HepG2 (cell line): ENCODE results near the gene ARID3C. TPM values are rescaled to one million over a fixed set of nuclear protein-coding genes. Genes with fewer than 3 reads are reported as not detected.
A peak's percentile ranks its signal among the peaks of the same experiment; 100 is the strongest.

ENCODE experiments used
- ATAC-seq: fragments of 200-7000 bp; cut with Tn5 transposase; 3 replicates; pipeline ENCODE4 v1.9.1; 2020; ENCODE audit warnings: mild to moderate bottlenecking, moderate library complexity
- BruUV-seq: library from RNA; stranded (reverse); fragments of 400-500 nt; replicated peaks from 2 replicates; lab custom pipeline; 2021; lab: Mats Ljungman, UMichigan
- CTCF ChIA-PET: fragments of 300-600 bp; formaldehyde crosslinking; extraction: SDS; loops from one replicate; lab custom pipeline; 2021; ENCODE audit warnings: low total read pairs, inconsistent platforms, low intra/inter-chr PET ratio; lab: Yijun Ruan, JAX
- POLR2A ChIA-PET: fragments of 350-600 bp; sonication (Branson Sonifier 250); formaldehyde crosslinking; loops from one replicate; lab custom pipeline; 2020; ENCODE audit warnings: antibody characterized with exemption, inconsistent platforms; lab: Yijun Ruan, JAX
- DNase-seq: peaks from one replicate; pipeline ENCODE4 v3.0.0-alpha.2; 2015; ENCODE audit warnings: low spot score
- FAIRE-seq: peaks from 3 replicates; lab custom pipeline; 2011; peaks lifted over from hg19 to GRCh38; lab: Jason Lieb, UNC
- H2AFZ ChIP-seq: one replicate; pipeline ENCODE4 v1.6.1; 2011; ENCODE audit warnings: low read length, inconsistent platforms
- H3K27ac ChIP-seq: fragments of 300-600 bp; 3 replicates; pipeline ENCODE4 v1.8.0; 2011; ENCODE audit warnings: mixed run types, mild to moderate bottlenecking, mixed read lengths, low read length, inconsistent platforms; ENCODE audit not compliant: insufficient read depth; ENCODE audit errors: extremely low read length
- H3K27me3 ChIP-seq, 2 experiments: fragments of 200-600 bp in 1 of 2; 2 replicates in 1 of 2; 3 replicates in 1 of 2; pipeline versions ENCODE4 v1.6.0 to v1.8.0; 2011; ENCODE audit warnings: low read length in 2 of 2, mild to moderate bottlenecking in 2 of 2, moderate library complexity in 2 of 2, inconsistent platforms in 1 of 2; ENCODE audit not compliant: insufficient read depth in 2 of 2, control insufficient read depth in 1 of 2
- H3K36me3 ChIP-seq, 2 experiments: fragments of 200-600 bp in 1 of 2; replicated peaks in 1 of 2; 2 replicates in 1 of 2; 3 replicates in 1 of 2; pipeline versions ENCODE4 v1.5.1 to v1.8.0; 2011; ENCODE audit warnings: low read length in 2 of 2, inconsistent platforms in 1 of 2; ENCODE audit not compliant: insufficient read depth in 2 of 2, control insufficient read depth in 1 of 2
- H3K4me1 ChIP-seq: 2 replicates; pipeline ENCODE4 v1.5.1; 2012; ENCODE audit warnings: low read length, inconsistent platforms; ENCODE audit not compliant: insufficient read depth
- H3K4me2 ChIP-seq: 2 replicates; pipeline ENCODE4 v1.6.0; 2011; ENCODE audit warnings: low read depth, low read length, inconsistent platforms
- H3K4me3 ChIP-seq, 3 experiments: fragments of 200-600 bp in 1 of 3; sonication (generic), shearing (Covaris generic) in 1 of 3; replicated peaks in 1 of 3; 2 replicates each; pipeline ENCODE4 v1.5.1; 2011 to 2016; ENCODE audit warnings: low read length in 3 of 3, inconsistent platforms in 2 of 3, low read depth in 2 of 3, mild to moderate bottlenecking in 2 of 3, control low read depth in 1 of 3, mixed read lengths in 1 of 3; ENCODE audit not compliant: insufficient read depth in 1 of 3
- H3K79me2 ChIP-seq: one replicate; pipeline ENCODE4 v1.6.1; 2011; ENCODE audit warnings: low read length, inconsistent platforms; ENCODE audit not compliant: insufficient read depth
- H3K9ac ChIP-seq: 2 replicates; pipeline ENCODE4 v1.6.0; 2011; ENCODE audit warnings: mild to moderate bottlenecking, low read depth, low read length, inconsistent platforms; ENCODE audit not compliant: insufficient read depth
- H3K9me3 ChIP-seq: 2 replicates; pipeline ENCODE4 v1.5.1; 2012; ENCODE audit warnings: mild to moderate bottlenecking, low read length
- H4K20me1 ChIP-seq: 2 replicates; pipeline ENCODE4 v1.6.0; 2011; ENCODE audit warnings: inconsistent platforms, mild to moderate bottlenecking, low read length, moderate library complexity; ENCODE audit not compliant: insufficient read depth
- ATAD3A ChIP-seq: sonication (generic); formaldehyde crosslinking; IDR thresholded peaks from 2 replicates; pipeline ENCODE4 v1.4.0; 2020; ENCODE audit warnings: missing genetic modification reagents
- EEA1 ChIP-seq: sonication (generic); formaldehyde crosslinking; IDR thresholded peaks from 2 replicates; pipeline ENCODE4 v1.5.1; 2020; ENCODE audit warnings: mild to moderate bottlenecking, missing genetic modification reagents, borderline replicate concordance
- HMGXB3 ChIP-seq: sonication (generic); formaldehyde crosslinking; IDR thresholded peaks from 2 replicates; pipeline ENCODE4 v1.4.0; 2020; ENCODE audit warnings: missing genetic modification reagents, borderline replicate concordance
- JUNB ChIP-seq: sonication (generic); formaldehyde crosslinking; IDR thresholded peaks from 2 replicates; pipeline ENCODE4 v1.8.0; 2022; ENCODE audit warnings: missing genetic modification reagents, mild to moderate bottlenecking, borderline replicate concordance
- KAT8 ChIP-seq: IDR thresholded peaks from 2 replicates; pipeline ENCODE4 v1.6.1; 2016; ENCODE audit warnings: missing genetic modification reagents, missing compliant biosample characterization
- NFIB ChIP-seq: sonication (generic); formaldehyde crosslinking; IDR thresholded peaks from 2 replicates; pipeline ENCODE4 v1.9.0; 2021; ENCODE audit warnings: missing genetic modification reagents, mild to moderate bottlenecking, borderline replicate concordance
- YEATS2 ChIP-seq: sonication (generic); formaldehyde crosslinking; IDR thresholded peaks from 2 replicates; pipeline ENCODE4 v1.4.0; 2020; ENCODE audit warnings: missing genetic modification reagents, borderline replicate concordance
- ZNF687 ChIP-seq: sonication (generic); formaldehyde crosslinking; IDR thresholded peaks from 2 replicates; pipeline ENCODE4 v1.5.1; 2020; ENCODE audit warnings: mild to moderate bottlenecking, missing genetic modification reagents, moderate library complexity
- WGBS: methylation state at CpG from one replicate; pipeline ENCODE4 v1.1.6; 2017; ENCODE audit warnings: low lambda C conversion rate; 5-methylcytosine and 5-hydroxymethylcytosine counted together
- in situ Hi-C: cut with HindIII; loops from 2 replicates; pipeline ENCODE4 v1.10.0; 2017; ENCODE audit warnings: low pct_unique_long_range_greater_than_20kb; ENCODE audit not compliant: extremely low pct_ligation_motif_present
- intact Hi-C: fragments of 100-400 bp; cut with micrococcal nuclease; formaldehyde crosslinking; loops from one replicate; pipeline ENCODE4 v1.10.0; 2022; ENCODE audit not compliant: unreplicated experiment
- polyA plus RNA-seq, 8 experiments: library from polyadenylated mRNA; depleted of rRNA in 3 of 8; stranded (reverse) in 7 of 8; unstranded in 1 of 8; fragments of >200 nt; fragmentation: Illumina TruSeq in 4 of 8; extraction: Trizol in 4 of 8; gene quantifications; 2 replicates each; pipeline versions ENCODE4 v1.2.1 to v1.2.3, GENCODE V29; 2011 to 2016; ENCODE audit warnings: low read depth in 4 of 8, missing spikeins in 1 of 8, mixed read lengths in 1 of 8; ENCODE audit not compliant: insufficient read depth in 1 of 8
- total RNA-seq, 5 experiments: library from RNA; depleted of rRNA; stranded (reverse); fragments of >200 nt; fragmentation: Illumina TruSeq; extraction: Trizol; gene quantifications; 2 replicates each; pipeline ENCODE4 v1.2.3, GENCODE V29; 2016; ENCODE audit warnings: low read depth in 1 of 5

ARID3C gene
- total and polyA plus RNA-seq, 2 of the 13 experiments (the other 11 are each of a cell fraction or from before 2014, with no cell fraction given): not detected

- Histone ChIP-seq H3K79me2 (no peaks in the 10 kb centered on the region), H2AFZ (no peak overlapping the region), H3K4me3 (no peak overlapping the region), H3K4me2 (no peak overlapping the region; the same call in 1 of the 2 replicates), H3K36me3 (no peaks in the 10 kb centered on the region), H4K20me1 (peaks cover 4% of the 10 kb centered on the region; the same call in 1 of the 2 replicates), H3K27ac (no peak overlapping the region), H3K4me1 (peaks cover 28% of the 10 kb centered on the region; the same call in 1 of the 2 replicates), H3K9ac (no peak overlapping the region), H3K9me3 (no peaks in the 10 kb centered on the region), H3K27me3 (peaks cover 14 to 62% of the 10 kb centered on the region in 2 experiments)
- BruUV-seq: no TSS peak
- intact Hi-C loops (loop anchor here (5.0 kb wide), 1 partner anchor 91 kb away; no protein-coding TSS in a partner anchor), in situ Hi-C loops (loop anchor here (5.0 kb wide), 1 partner anchor 41 kb away; no protein-coding TSS in a partner anchor)
- no peak for TF ChIP-seq NFIB
- no peak for TF ChIP-seq YEATS2 (CRISPR knock-in tag)
- no peak for TF ChIP-seq ATAD3A (CRISPR knock-in tag)
- TF ChIP-seq EEA1 (CRISPR knock-in tag): no peak
- TF ChIP-seq HMGXB3 (CRISPR knock-in tag): no peak
- no peak for TF ChIP-seq KAT8 (CRISPR knock-in tag)
- TF ChIP-seq ZNF687 (CRISPR knock-in tag): peak; percentile 11; the same call in 1 of the 2 replicates
- no peak for TF ChIP-seq JUNB (CRISPR knock-in tag)
- 3% methylated on average over 5 of the region's 26 CpGs for WGBS
- ATAC-seq (peak; percentile 9; the same call in 2 of the 3 replicates), FAIRE-seq (no peak), DNase-seq (no peak)
- ChIA-PET POLR2A (no interaction called here), CTCF (interaction anchor here (1.9 to 3.9 kb wide), 2 partner anchors 45 to 189 kb away, joined by 10 to 42 read pairs; no protein-coding TSS in a partner anchor)
These were observed 35.8 kb downstream of the ARID3C start for GRCh38 chr9:34592895-34593601.
